ENCODE data around the gene SIVA1. TPM values are rescaled to one million over a fixed set of nuclear protein-coding genes. Genes with fewer than 3 reads are reported as not detected.
A peak's percentile ranks its signal among the peaks of the same experiment; 100 is the strongest.

The SIVA1 gene
- total and polyA plus RNA-seq, 9 of the 15 experiments (the other 6 are each of a cell fraction or from before 2014, with no cell fraction given), result 4.2 to 186 (median 54.2) TPM

GRCh38 chr14:104718147-104718546 lies 34.8 kb upstream of the SIVA1 start:
- in situ Hi-C loops (cut with MboI), result no loop called here
- FAIRE-seq, result no peak
- BruUV-seq (replicated peaks), result no TSS peak
- no peak for TF ChIP-seq GATAD2B (IDR thresholded peaks at IDR 0.05; ENCODE audit: borderline replicate concordance)
- TF ChIP-seq POLR3A (IDR thresholded peaks at IDR 0.05; ENCODE audit: borderline replicate concordance, extremely low read depth, insufficient read depth, insufficient read length), result no peak
- TF ChIP-seq L3MBTL2 (IDR thresholded peaks at IDR 0.05), result no peak
- TF ChIP-seq, protein P1, sequence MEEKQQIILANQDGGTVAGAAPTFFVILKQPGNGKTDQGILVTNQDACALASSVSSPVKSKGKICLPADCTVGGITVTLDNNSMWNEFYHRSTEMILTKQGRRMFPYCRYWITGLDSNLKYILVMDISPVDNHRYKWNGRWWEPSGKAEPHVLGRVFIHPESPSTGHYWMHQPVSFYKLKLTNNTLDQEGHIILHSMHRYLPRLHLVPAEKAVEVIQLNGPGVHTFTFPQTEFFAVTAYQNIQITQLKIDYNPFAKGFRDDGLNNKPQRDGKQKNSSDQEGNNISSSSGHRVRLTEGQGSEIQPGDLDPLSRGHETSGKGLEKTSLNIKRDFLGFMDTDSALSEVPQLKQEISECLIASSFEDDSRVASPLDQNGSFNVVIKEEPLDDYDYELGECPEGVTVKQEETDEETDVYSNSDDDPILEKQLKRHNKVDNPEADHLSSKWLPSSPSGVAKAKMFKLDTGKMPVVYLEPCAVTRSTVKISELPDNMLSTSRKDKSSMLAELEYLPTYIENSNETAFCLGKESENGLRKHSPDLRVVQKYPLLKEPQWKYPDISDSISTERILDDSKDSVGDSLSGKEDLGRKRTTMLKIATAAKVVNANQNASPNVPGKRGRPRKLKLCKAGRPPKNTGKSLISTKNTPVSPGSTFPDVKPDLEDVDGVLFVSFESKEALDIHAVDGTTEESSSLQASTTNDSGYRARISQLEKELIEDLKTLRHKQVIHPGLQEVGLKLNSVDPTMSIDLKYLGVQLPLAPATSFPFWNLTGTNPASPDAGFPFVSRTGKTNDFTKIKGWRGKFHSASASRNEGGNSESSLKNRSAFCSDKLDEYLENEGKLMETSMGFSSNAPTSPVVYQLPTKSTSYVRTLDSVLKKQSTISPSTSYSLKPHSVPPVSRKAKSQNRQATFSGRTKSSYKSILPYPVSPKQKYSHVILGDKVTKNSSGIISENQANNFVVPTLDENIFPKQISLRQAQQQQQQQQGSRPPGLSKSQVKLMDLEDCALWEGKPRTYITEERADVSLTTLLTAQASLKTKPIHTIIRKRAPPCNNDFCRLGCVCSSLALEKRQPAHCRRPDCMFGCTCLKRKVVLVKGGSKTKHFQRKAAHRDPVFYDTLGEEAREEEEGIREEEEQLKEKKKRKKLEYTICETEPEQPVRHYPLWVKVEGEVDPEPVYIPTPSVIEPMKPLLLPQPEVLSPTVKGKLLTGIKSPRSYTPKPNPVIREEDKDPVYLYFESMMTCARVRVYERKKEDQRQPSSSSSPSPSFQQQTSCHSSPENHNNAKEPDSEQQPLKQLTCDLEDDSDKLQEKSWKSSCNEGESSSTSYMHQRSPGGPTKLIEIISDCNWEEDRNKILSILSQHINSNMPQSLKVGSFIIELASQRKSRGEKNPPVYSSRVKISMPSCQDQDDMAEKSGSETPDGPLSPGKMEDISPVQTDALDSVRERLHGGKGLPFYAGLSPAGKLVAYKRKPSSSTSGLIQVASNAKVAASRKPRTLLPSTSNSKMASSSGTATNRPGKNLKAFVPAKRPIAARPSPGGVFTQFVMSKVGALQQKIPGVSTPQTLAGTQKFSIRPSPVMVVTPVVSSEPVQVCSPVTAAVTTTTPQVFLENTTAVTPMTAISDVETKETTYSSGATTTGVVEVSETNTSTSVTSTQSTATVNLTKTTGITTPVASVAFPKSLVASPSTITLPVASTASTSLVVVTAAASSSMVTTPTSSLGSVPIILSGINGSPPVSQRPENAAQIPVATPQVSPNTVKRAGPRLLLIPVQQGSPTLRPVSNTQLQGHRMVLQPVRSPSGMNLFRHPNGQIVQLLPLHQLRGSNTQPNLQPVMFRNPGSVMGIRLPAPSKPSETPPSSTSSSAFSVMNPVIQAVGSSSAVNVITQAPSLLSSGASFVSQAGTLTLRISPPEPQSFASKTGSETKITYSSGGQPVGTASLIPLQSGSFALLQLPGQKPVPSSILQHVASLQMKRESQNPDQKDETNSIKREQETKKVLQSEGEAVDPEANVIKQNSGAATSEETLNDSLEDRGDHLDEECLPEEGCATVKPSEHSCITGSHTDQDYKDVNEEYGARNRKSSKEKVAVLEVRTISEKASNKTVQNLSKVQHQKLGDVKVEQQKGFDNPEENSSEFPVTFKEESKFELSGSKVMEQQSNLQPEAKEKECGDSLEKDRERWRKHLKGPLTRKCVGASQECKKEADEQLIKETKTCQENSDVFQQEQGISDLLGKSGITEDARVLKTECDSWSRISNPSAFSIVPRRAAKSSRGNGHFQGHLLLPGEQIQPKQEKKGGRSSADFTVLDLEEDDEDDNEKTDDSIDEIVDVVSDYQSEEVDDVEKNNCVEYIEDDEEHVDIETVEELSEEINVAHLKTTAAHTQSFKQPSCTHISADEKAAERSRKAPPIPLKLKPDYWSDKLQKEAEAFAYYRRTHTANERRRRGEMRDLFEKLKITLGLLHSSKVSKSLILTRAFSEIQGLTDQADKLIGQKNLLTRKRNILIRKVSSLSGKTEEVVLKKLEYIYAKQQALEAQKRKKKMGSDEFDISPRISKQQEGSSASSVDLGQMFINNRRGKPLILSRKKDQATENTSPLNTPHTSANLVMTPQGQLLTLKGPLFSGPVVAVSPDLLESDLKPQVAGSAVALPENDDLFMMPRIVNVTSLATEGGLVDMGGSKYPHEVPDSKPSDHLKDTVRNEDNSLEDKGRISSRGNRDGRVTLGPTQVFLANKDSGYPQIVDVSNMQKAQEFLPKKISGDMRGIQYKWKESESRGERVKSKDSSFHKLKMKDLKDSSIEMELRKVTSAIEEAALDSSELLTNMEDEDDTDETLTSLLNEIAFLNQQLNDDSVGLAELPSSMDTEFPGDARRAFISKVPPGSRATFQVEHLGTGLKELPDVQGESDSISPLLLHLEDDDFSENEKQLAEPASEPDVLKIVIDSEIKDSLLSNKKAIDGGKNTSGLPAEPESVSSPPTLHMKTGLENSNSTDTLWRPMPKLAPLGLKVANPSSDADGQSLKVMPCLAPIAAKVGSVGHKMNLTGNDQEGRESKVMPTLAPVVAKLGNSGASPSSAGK (IDR thresholded peaks at IDR 0.05), result no peak
- no peak for TF ChIP-seq BACH1 (tag; IDR thresholded peaks at IDR 0.05)
- no peak for TF ChIP-seq ZNF140 (CRISPR knock-in tag; IDR thresholded peaks at IDR 0.05)
- TF ChIP-seq ARID2 (IDR thresholded peaks at IDR 0.05), result no peak
- no peak for TF ChIP-seq MLLT1 (IDR thresholded peaks at IDR 0.05)

More at GRCh38 chr14:104718147-104718546, 34.8 kb upstream of the SIVA1 start:
- Histone ChIP-seq H3K4me1 (replicated peaks in 1 of 2; ENCODE audit: control insufficient read depth in 2 of 2, insufficient read depth in 2 of 2, low read length in 2 of 2) (peaks cover 0 to 45% of the 10 kb centered on the region in 2 experiments; a peak in 3 of 5 replicates), H4K20me1 (replicated peaks; ENCODE audit: control insufficient read depth, insufficient read depth, low read length) (peaks cover 3% of the 10 kb centered on the region; the same call in 1 of the 2 replicates), H3K4me3 (no peak overlapping the region), H3K27me3 (ENCODE audit: control insufficient read depth in 2 of 2, insufficient read depth in 2 of 2, low read length in 2 of 2) (no peaks in the 10 kb centered on the region), H3K27ac (ENCODE audit: extremely low read depth, low read depth, low read length) (no peak overlapping the region), H2AFZ (ENCODE audit: low read depth, low read length) (no peak overlapping the region), H3K9ac (ENCODE audit: insufficient read depth in 1 of 2, low read depth in 2 of 2, low read length in 2 of 2) (peak overlapping the region in 1 of 2 experiments; percentile 17; a peak in 1 of 4 replicates), H3K36me3 (ENCODE audit: control insufficient read depth, insufficient read depth, low read length) (peaks cover 3% of the 10 kb centered on the region; the same call in 1 of the 3 replicates), H3K9me1 (ENCODE audit: control insufficient read depth, insufficient read depth, low read length) (no peaks in the 10 kb centered on the region), H3K79me2 (ENCODE audit: control insufficient read depth, insufficient read depth, low read length) (no peaks in the 10 kb centered on the region), H3K4me2 (ENCODE audit: insufficient read depth, low read length) (no peak overlapping the region), H3K9me3 (replicated peaks; ENCODE audit: control insufficient read depth, insufficient read depth, low read depth, low read length) (no peaks in the 10 kb centered on the region)
- ATAC-seq (no peak), DNase-seq (ENCODE audit: extremely low read depth in 1 of 4, low spot score in 3 of 4) (no peak)
- ChIA-PET CTCF (ENCODE audit: low intra/inter-chr PET ratio) (no interaction called here), POLR2A (interaction anchor here (0.6 kb wide), 1 partner anchor 837 kb away, joined by 3 read pairs; no protein-coding TSS in a partner anchor)
- intact Hi-C loops (cut with micrococcal nuclease), result no loop called here
- WGBS (ENCODE audit: insufficient coverage, low coverage, missing lambda C conversion rate), result no CpG with 5 or more reads among the region's 10 CpGs

All from K562 (cell line).